GM20000 (cell line): ENCODE results near the gene SYNPO.

Experiments used
- DNase-seq: peaks from one replicate; pipeline ENCODE4 v3.0.0; 2012; ENCODE audit warnings: low spot score
- CTCF ChIP-seq: IDR thresholded peaks from 2 replicates; pipeline ENCODE4 v1.5.1; 2012; ENCODE audit warnings: mild to moderate bottlenecking, control low read depth; ENCODE audit errors: extremely low read depth, missing control alignments

Gene SYNPO

GRCh38 chr5:150607991-150608390 is 32.5 kb upstream of the SYNPO start:
- no peak for TF ChIP-seq CTCF

DNA sequence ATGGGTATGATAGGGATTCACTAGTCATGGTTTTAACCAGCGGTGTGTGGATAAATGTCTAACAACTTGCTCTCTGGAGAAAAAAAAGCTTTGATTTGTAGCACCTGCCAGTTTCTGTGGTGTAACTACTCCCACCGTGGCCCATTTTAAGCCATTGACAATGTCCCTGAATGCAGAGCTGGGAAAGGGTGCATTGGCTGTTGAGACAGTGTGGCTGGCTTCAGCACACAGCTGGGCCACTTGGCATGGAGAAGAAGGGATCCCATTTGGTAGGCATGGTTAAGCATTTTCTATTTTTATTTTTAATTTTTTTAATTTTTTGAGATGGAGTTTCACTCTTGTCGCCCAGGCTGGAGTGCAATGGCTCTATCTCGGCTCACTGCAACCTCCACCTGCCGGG is 31.5 kb upstream of the SYNPO start:
- no peak for TF ChIP-seq CTCF
- no peak for DNase-seq

More at GRCh38 chr5:150607991-150608390, 32.5 kb upstream of the SYNPO start:
- no peak for DNase-seq

- no peak for TF ChIP-seq CTCF
- no peak for DNase-seq
Measured at GRCh38 chr5:150609843-150610584, 30.4 kb upstream of the SYNPO start.

DNA sequence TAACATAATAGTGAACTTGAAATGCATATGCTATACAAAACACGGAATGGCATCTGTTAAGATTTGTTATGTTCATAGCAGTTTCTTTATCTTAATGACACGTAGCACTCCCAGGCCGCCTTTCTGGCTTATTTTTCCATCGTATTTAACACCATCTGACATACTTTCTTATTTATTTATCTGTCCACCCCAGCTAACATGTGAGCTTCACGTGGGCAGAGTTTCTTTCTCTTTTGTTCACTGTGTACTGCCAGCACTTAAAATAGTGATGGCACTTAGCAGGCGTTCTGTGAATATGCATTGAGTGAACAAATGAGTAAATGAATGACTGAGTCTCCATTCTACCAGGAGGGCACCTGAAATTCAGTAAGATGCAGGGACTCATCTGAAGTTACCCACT is 29.4 kb upstream of the SYNPO start:
- DNase-seq = no peak
- no peak for TF ChIP-seq CTCF

GRCh38 chr5:150612405-150612804 is 28.1 kb upstream of the SYNPO start:
- DNase-seq = no peak

GRCh38 chr5:150612905-150613670 is 27.4 kb upstream of the SYNPO start:
- TF ChIP-seq CTCF = no peak
- DNase-seq = no peak

More at GRCh38 chr5:150612405-150612804, 28.1 kb upstream of the SYNPO start:
- no peak for TF ChIP-seq CTCF

- DNase-seq = no peak
- TF ChIP-seq CTCF = no peak
Measured at GRCh38 chr5:150613991-150614660, 26.3 kb upstream of the SYNPO start.
